CD4-positive, alpha-beta T cell treated with Interleukin-6 for 4 hours (primary cell): ENCODE data around the gene CYP26B1.
"Not testable (repeated sequence)": the region's sequence is repeated elsewhere in the genome, so short reads cannot be mapped to it uniquely, and the experiment has no call there.

Experiments
- DNase-seq: peaks from one replicate; pipeline ENCODE4 v3.0.0-alpha.2; 2020; ENCODE audit warnings: mixed read lengths

Gene CYP26B1

GRCh38 chr2:72104821-72105588 lies 42.7 kb downstream of the CYP26B1 start:
- DNase-seq: no peak

GRCh38 chr2:72103690-72104089 lies 44.0 kb downstream of the CYP26B1 start:
- no peak for DNase-seq

GRCh38 chr2:72103161-72103560 lies 44.5 kb downstream of the CYP26B1 start:
- DNase-seq: no peak

GRCh38 chr2:72098935-72099334 lies 48.7 kb downstream of the CYP26B1 start:
- DNase-seq: no peak

GRCh38 chr2:72097276-72097675 lies 50.4 kb downstream of the CYP26B1 start:
- DNase-seq: no peak

GRCh38 chr2:72096181-72096580 lies 51.5 kb downstream of the CYP26B1 start:
- DNase-seq: no peak

- DNase-seq: no peak
Measured at GRCh38 chr2:72095364-72095763, 52.3 kb downstream of the CYP26B1 start.

- DNase-seq: no peak
Measured at GRCh38 chr2:72094701-72095100, 53.0 kb downstream of the CYP26B1 start.

- DNase-seq: no peak
Measured at GRCh38 chr2:72092111-72092510, 55.6 kb downstream of the CYP26B1 start.

GRCh38 chr2:72090781-72091482 lies 56.7 kb downstream of the CYP26B1 start:
- no peak for DNase-seq

GRCh38 chr2:72090271-72090720 lies 57.4 kb downstream of the CYP26B1 start:
- no peak for DNase-seq

GRCh38 chr2:72089537-72089936 lies 58.1 kb downstream of the CYP26B1 start:
- DNase-seq: no peak

GRCh38 chr2:72089028-72089427 lies 58.6 kb downstream of the CYP26B1 start:
- no peak for DNase-seq

GRCh38 chr2:72086871-72087633 lies 60.6 kb downstream of the CYP26B1 start:
- not testable (repeated sequence) for DNase-seq

GRCh38 chr2:72085513-72085912 lies 62.1 kb downstream of the CYP26B1 start:
- no peak for DNase-seq

- no peak for DNase-seq
Measured at GRCh38 chr2:72085036-72085435, 62.6 kb downstream of the CYP26B1 start.

GRCh38 chr2:72084584-72084976 lies 63.1 kb downstream of the CYP26B1 start:
- no peak for DNase-seq

GRCh38 chr2:72083751-72084583 lies 63.7 kb downstream of the CYP26B1 start:
- no peak for DNase-seq

GRCh38 chr2:72082887-72083286 lies 64.8 kb downstream of the CYP26B1 start:
- no peak for DNase-seq

- DNase-seq: no peak
Measured at GRCh38 chr2:72082021-72082601, 65.6 kb downstream of the CYP26B1 start.

GRCh38 chr2:72081451-72081850 lies 66.2 kb downstream of the CYP26B1 start:
- no peak for DNase-seq
